ENCODE results near the gene GALNT18. TPM values are rescaled to one million over a fixed set of nuclear protein-coding genes. Genes with fewer than 3 reads are reported as not detected.

The GALNT18 gene
- total RNA-seq, 1 experiment from 2014 or later, result 1.7 TPM

GRCh38 chr11:11594162-11594561 lies 27.6 kb downstream of the GALNT18 start:
- no peaks in the 10 kb centered on the region for H3K27me3 ChIP-seq (ENCODE audit: insufficient read depth, low read length)
- H3K4me2 ChIP-seq (ENCODE audit: insufficient read depth, insufficient read length, low read length), result no peak overlapping the region
- H3K56ac ChIP-seq (ENCODE audit: insufficient read length, low read depth, low read length), result no peak overlapping the region
- H3K23ac ChIP-seq (ENCODE audit: insufficient read length, low read depth, low read length), result no peak overlapping the region
- no peak overlapping the region for H4K8ac ChIP-seq (replicated peaks; ENCODE audit: insufficient read length, low read depth, low read length)
- no peak overlapping the region for H2BK20ac ChIP-seq (ENCODE audit: low read depth, low read length, poor library complexity, severe bottlenecking)
- H3K4ac ChIP-seq (ENCODE audit: low read depth, low read length), result no peak overlapping the region
- no peak overlapping the region for H2BK15ac ChIP-seq (ENCODE audit: low read depth, low read length)
- H3K4me1 ChIP-seq (ENCODE audit: insufficient read depth, low read length), result no peaks in the 10 kb centered on the region; the same call in 1 of the 2 replicates
- no peak overlapping the region for H2BK120ac ChIP-seq (ENCODE audit: low read depth, low read length, poor library complexity, severe bottlenecking)
- H3K79me1 ChIP-seq (ENCODE audit: insufficient read depth, low read depth, low read length, poor library complexity, severe bottlenecking), result no peaks in the 10 kb centered on the region
- H3K9me3 ChIP-seq (ENCODE audit: control insufficient read depth, low read depth, low read length), result no peaks in the 10 kb centered on the region
- H4K91ac ChIP-seq (ENCODE audit: insufficient read length, low read depth, low read length), result no peak overlapping the region
- H3K9ac ChIP-seq (ENCODE audit: extremely low read depth, insufficient read length, low read length), result no peak overlapping the region
- no peak overlapping the region for H3K18ac ChIP-seq (ENCODE audit: insufficient read length, low read depth, low read length)
- no peak overlapping the region for H2BK12ac ChIP-seq (ENCODE audit: insufficient read length, low read depth, low read length)
- Mint-ChIP-seq H3K4me3 (no peak overlapping the region), H3K4me1 (peaks cover 11 to 14% of the 10 kb centered on the region in 2 experiments), H3K27me3 (ENCODE audit: low read depth) (no peaks in the 10 kb centered on the region; the same call in 1 of the 2 replicates), H3K9me3 (no peaks in the 10 kb centered on the region), H3K27ac (no peak overlapping the region), H3K36me3 (ENCODE audit: insufficient read depth in 1 of 3, low read depth in 3 of 3) (no peaks in the 10 kb centered on the region)
- H3K79me2 ChIP-seq (ENCODE audit: insufficient read depth, low read length), result no peaks in the 10 kb centered on the region
- no peak overlapping the region for H2AK5ac ChIP-seq (ENCODE audit: insufficient read length, low read length)
- DNase-seq, result no peak
- no peak overlapping the region for H3K14ac ChIP-seq (ENCODE audit: insufficient read depth, low read length)
- no peak overlapping the region for H3K27ac ChIP-seq (ENCODE audit: insufficient read length, low read depth, low read length)
- no peak overlapping the region for H4K5ac ChIP-seq (ENCODE audit: insufficient read length, low read depth, low read length)
- H4K20me1 ChIP-seq (ENCODE audit: control insufficient read depth, insufficient read depth, insufficient read length), result no peaks in the 10 kb centered on the region
- TF ChIP-seq CTCF (conservative IDR thresholded peaks at IDR 0.05), result no peak
- no CpG with 5 or more reads among the region's 2 CpGs for WGBS (ENCODE audit: extremely low coverage, insufficient read length, low lambda C conversion rate)
- no peak overlapping the region for H3T11ph ChIP-seq (ENCODE audit: low read length)
- no peak overlapping the region for H2BK5ac ChIP-seq (ENCODE audit: insufficient read length, low read length)
- H3K23me2 ChIP-seq (ENCODE audit: insufficient read length, low read depth, low read length, poor library complexity, severe bottlenecking), result no peaks in the 10 kb centered on the region
- no peak overlapping the region for H2AFZ ChIP-seq (ENCODE audit: low read length)
